Epithelial cell of alveolus of lung (primary cell): ENCODE results near the gene SPOCK3. TPM values are rescaled to one million over a fixed set of nuclear protein-coding genes. Genes with fewer than 3 reads are reported as not detected.

Experiments
- total RNA-seq: library from RNA; depleted of rRNA; stranded (reverse); fragments of >200 nt; gene quantifications from 2 replicates; pipeline ENCODE4 v1.2.1, GENCODE V29; 2015

Gene SPOCK3
- total RNA-seq = 0.52 and 0.56 TPM in 2 replicates

DNA sequence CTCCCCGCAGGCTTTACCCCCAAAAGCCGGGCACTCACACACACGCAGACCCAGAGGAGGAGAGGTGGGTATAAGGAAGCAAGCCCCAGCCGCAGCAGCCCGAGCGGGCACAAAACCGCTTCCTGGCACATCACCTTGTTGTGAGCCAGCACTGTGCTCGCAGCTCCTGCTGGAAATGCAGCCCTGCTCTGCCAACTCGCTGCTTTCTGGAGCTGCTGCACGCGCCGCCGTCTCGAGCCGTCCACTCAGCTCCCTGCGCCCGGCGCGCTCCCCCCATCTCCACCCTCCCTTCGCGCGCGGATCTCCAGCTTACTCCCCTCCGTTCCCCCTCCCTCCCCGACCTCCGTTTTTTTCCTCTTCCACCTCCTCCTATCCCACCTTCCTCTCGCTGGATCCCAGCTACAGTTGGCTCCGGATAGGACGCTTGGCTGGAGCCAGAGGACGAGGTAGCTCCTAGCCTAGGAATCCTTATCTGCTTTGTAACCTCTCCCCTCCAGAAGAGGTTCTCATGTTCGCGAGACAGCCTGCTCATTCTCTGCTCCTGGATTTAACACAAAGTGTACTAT, at the start of gene SPOCK3:
SPOCK3 (minus strand) TSS at position 179 of the 566 bp plus-strand sequence.

